WTC11 (cell line): Measurements from ENCODE around the gene KCNJ11.

Experiments used
- AR ChIP-seq: fragments of 250-450 bp; sonication (Bioruptor Pico); IDR thresholded peaks from 2 replicates; pipeline ENCODE4 v1.9.0; 2021; ENCODE audit warnings: mild to moderate bottlenecking
- FOXJ3 ChIP-seq: sonication (generic); formaldehyde crosslinking; IDR thresholded peaks from 2 replicates; pipeline ENCODE4 v1.9.0; 2021; ENCODE audit warnings: missing genetic modification reagents, mild to moderate bottlenecking, borderline replicate concordance
- KAT7 ChIP-seq: sonication (generic); formaldehyde crosslinking; IDR thresholded peaks from 2 replicates; pipeline ENCODE4 v1.8.1; 2023; ENCODE audit warnings: missing genetic modification reagents, mild to moderate bottlenecking, borderline replicate concordance
- NR2C2 ChIP-seq: sonication (generic); formaldehyde crosslinking; IDR thresholded peaks from 2 replicates; pipeline ENCODE4 v1.8.0; 2022; ENCODE audit warnings: mild to moderate bottlenecking, missing genetic modification reagents
- SP1 ChIP-seq: sonication (generic); formaldehyde crosslinking; conservative IDR thresholded peaks from 2 replicates; pipeline ENCODE4 v1.8.1; 2022; ENCODE audit warnings: missing genetic modification reagents
- ZNF121 ChIP-seq: sonication (generic); formaldehyde crosslinking; IDR thresholded peaks from 2 replicates; pipeline ENCODE4 v1.8.0; 2023; ENCODE audit warnings: missing genetic modification reagents
- TF ChIP-seq, protein P1 (sequence below): fragments of 200-600 bp; IDR thresholded peaks from 2 replicates; pipeline ENCODE4 v1.8.0; 2022; ENCODE audit warnings: antibody characterized with exemption
- TF ChIP-seq, protein P2 (sequence below): sonication (generic); formaldehyde crosslinking; IDR thresholded peaks from 2 replicates; pipeline ENCODE4 v1.8.1; 2023; ENCODE audit warnings: mild to moderate bottlenecking, missing genetic modification reagents, moderate library complexity

DNA sequence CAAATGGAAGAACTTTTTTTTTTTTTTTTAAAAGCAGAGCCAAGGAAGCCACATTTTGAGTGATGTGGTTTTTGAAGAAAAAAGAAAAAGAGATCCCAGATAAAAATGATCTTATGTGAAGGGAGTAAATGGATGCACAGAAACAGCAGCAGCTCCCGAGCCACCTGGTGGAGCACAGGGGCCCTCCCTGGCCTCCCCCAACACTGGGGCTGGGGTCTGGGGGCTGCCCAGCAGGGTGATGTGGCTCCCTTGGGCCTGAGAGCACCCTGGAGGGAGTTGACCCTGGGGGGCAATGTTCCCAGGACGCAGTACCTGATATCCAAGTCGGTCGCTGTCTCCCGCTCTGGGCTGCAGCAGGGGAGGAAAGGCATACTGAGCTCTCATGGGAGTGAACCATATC, 26.5 kb upstream of the KCNJ11 start:
- TF ChIP-seq, protein P1, sequence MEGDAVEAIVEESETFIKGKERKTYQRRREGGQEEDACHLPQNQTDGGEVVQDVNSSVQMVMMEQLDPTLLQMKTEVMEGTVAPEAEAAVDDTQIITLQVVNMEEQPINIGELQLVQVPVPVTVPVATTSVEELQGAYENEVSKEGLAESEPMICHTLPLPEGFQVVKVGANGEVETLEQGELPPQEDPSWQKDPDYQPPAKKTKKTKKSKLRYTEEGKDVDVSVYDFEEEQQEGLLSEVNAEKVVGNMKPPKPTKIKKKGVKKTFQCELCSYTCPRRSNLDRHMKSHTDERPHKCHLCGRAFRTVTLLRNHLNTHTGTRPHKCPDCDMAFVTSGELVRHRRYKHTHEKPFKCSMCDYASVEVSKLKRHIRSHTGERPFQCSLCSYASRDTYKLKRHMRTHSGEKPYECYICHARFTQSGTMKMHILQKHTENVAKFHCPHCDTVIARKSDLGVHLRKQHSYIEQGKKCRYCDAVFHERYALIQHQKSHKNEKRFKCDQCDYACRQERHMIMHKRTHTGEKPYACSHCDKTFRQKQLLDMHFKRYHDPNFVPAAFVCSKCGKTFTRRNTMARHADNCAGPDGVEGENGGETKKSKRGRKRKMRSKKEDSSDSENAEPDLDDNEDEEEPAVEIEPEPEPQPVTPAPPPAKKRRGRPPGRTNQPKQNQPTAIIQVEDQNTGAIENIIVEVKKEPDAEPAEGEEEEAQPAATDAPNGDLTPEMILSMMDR: no peak
- no peak for TF ChIP-seq KAT7 (CRISPR knock-in tag)
- TF ChIP-seq NR2C2 (CRISPR knock-in tag): no peak
- no peak for TF ChIP-seq SP1
- no peak for TF ChIP-seq AR
- TF ChIP-seq, protein P2, sequence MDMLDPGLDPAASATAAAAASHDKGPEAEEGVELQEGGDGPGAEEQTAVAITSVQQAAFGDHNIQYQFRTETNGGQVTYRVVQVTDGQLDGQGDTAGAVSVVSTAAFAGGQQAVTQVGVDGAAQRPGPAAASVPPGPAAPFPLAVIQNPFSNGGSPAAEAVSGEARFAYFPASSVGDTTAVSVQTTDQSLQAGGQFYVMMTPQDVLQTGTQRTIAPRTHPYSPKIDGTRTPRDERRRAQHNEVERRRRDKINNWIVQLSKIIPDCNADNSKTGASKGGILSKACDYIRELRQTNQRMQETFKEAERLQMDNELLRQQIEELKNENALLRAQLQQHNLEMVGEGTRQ (CRISPR knock-in tag): no peak
- no peak for TF ChIP-seq FOXJ3 (CRISPR knock-in tag)
- no peak for TF ChIP-seq ZNF121 (CRISPR knock-in tag)
